ENCODE results near the gene S100P.
A peak's percentile ranks its signal among the peaks of the same experiment; 100 is the strongest.

S100P gene

DNA sequence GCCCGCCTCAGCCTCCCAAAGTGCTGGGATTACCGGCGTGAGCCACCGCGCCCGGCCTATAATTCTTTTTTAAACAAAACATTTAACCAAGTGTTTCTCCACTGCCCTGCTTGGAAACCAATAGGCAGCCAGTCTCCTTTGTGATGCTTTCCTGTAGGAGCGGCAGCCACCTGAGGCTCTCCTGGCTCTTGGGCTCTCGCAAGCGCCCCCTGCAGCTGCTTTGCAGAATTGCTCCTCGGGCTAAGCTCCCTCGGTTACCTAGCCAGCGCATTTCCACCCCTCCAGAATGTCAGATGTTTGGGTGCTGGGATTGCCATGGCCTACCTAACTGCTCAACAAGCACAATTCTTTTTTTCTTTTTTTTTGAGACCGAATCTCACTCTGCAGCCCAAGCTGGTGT, 7.7 kb downstream of the S100P start:
- H3K9me3 Mint-ChIP-seq: no peaks in the 10 kb centered on the region
- H3K27ac Mint-ChIP-seq: no peak overlapping the region
- peaks cover 59% of the 10 kb centered on the region for H3K4me1 Mint-ChIP-seq (ENCODE audit: low read depth)
- no peak overlapping the region for H3K4me3 Mint-ChIP-seq
- peaks cover 39% of the 10 kb centered on the region for H3K36me3 Mint-ChIP-seq (ENCODE audit: low read depth)
- no peaks in the 10 kb centered on the region for H3K27me3 Mint-ChIP-seq

GRCh38 chr4:6702761-6703160, 9.1 kb downstream of the S100P start:
- Mint-ChIP-seq H3K27me3 (no peaks in the 10 kb centered on the region), H3K36me3 (ENCODE audit: low read depth) (peaks cover 50% of the 10 kb centered on the region), H3K4me3 (no peak overlapping the region), H3K4me1 (ENCODE audit: low read depth) (peaks cover 61% of the 10 kb centered on the region), H3K27ac (no peak overlapping the region), H3K9me3 (no peaks in the 10 kb centered on the region)

DNA sequence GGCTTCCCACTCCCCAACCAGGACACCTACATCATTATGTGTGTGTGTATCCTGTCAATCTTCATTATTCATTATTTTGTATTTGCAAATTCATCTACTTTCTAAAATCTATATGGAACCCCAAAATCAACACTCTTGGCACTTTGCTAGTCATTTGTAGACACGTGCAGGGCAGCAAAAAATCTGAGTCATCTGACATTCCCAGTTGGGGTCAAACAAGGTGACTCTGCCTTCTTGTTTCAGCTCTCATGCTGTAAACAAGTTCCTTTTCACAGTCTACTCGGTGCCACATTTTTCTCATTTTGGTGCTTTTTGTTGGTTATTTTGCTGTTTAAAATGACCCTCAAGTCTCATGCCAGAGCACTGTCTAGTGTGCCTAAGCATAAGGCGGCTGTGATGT, 10.1 kb downstream of the S100P start:
- H3K4me3 Mint-ChIP-seq: no peak overlapping the region
- peak overlapping the region; percentile 73 for H3K27ac Mint-ChIP-seq
- peaks cover 65% of the 10 kb centered on the region for H3K4me1 Mint-ChIP-seq (ENCODE audit: low read depth)
- no peaks in the 10 kb centered on the region for H3K9me3 Mint-ChIP-seq
- H3K27me3 Mint-ChIP-seq: no peaks in the 10 kb centered on the region
- peaks cover 55% of the 10 kb centered on the region for H3K36me3 Mint-ChIP-seq (ENCODE audit: low read depth)

DNA sequence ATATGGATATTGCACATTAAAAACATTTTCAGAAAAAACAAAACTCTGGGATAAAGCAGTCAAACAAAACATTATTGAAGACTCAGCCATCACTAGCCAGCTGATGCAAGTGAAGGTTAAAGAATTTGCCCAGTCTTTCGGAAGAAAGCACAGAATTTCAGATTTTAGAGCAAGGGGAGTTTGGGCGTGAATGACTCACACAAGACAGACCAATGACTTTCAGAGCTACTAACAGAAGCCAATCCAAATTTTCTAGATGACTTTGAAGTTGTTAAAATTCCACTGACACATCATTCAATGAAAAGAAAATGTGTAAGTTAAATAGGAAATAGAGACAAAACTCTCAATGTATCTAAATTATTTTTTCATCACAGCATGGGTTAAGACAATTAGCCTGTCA, 12.0 kb downstream of the S100P start:
- Mint-ChIP-seq H3K4me1 (ENCODE audit: low read depth) (peaks cover 68% of the 10 kb centered on the region), H3K27ac (peak overlapping the region; percentile 52), H3K36me3 (ENCODE audit: low read depth) (peaks cover 60% of the 10 kb centered on the region), H3K27me3 (no peaks in the 10 kb centered on the region), H3K4me3 (peak overlapping the region; percentile 50), H3K9me3 (peaks cover 1% of the 10 kb centered on the region)

DNA sequence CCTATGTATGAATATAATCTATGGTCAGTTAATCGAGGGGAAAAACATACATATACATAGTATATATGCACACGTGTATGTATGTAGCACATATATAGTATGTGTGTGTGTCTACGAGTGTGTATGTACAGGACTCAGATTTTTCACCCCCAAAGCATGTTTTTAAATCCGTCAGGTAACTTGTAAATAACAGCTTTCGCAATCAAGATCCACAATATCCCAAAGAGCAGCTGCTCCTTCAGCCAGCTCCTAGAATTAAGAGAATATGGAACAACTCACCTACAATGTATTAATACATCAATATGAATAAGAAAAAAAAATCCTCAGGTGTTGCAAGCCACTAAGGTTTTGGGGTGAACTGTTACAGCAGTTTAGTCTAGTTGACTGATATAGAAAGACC, 12.5 kb downstream of the S100P start:
- Mint-ChIP-seq H3K4me3 (peak overlapping the region; percentile 50), H3K9me3 (peaks cover 5% of the 10 kb centered on the region), H3K27ac (peak overlapping the region; percentile 52), H3K36me3 (ENCODE audit: low read depth) (peaks cover 59% of the 10 kb centered on the region), H3K27me3 (no peaks in the 10 kb centered on the region), H3K4me1 (ENCODE audit: low read depth) (peaks cover 73% of the 10 kb centered on the region)

DNA sequence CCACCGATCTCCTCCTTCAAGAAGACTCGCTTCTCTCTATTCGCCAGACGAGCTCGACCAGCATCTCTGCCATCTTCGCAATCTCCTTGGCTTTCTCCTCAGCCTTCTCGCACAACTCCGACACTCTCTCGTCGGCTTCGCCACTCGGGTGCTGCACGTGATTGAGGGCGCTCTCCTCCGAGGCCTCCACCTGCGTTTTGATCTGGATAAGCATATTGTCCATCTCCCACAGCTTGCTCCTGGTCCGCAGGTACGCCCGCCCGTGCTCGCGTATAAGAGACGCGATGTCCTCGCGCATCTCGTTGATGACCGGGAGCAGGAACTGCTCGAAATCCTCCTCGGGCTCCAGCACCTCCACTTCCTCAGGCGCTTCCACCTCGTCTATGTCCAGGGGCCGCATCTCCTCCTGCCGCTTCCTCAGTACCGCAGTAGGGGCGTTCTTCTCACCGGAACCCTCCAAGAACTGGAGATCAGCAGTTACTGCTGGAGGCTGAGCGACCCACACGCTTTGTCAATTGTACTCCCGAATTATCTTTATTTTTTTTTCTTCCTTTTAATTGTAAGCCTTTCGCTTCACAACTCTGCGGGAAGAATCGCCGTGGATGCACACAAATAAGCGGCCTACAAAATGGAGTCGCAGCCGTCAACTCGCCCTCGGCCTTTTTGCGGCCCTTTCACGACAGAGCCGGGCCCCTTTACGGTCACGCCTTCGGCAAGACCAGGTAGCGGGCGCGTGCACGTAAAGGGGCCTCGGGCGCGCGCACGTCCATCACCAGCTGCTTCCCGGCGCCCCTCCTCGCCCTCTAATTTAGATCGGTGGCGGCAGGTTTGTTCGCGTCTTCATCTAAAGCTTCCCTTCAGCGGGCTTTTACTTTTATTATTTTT, 15.8 kb downstream of the S100P start, which contains the start of gene MRFAP1L1:
MRFAP1L1 (minus strand) TSS at position 636 of the 885 bp plus-strand sequence; CDS start at position 400, 236 bp downstream.
- peaks cover 5% of the 10 kb centered on the region for H3K9me3 Mint-ChIP-seq
- H3K27me3 Mint-ChIP-seq: no peaks in the 10 kb centered on the region
- peaks cover 61% of the 10 kb centered on the region for H3K4me1 Mint-ChIP-seq (ENCODE audit: low read depth)
- peak within 1 kb of the TSS; percentile 97 for H3K27ac Mint-ChIP-seq
- H3K4me3 Mint-ChIP-seq: peak within 1 kb of the TSS; percentile 97
- H3K36me3 Mint-ChIP-seq (ENCODE audit: low read depth): peaks cover 47% of the 10 kb centered on the region

GRCh38 chr4:6710282-6710681, 16.6 kb downstream of the S100P start:
- H3K4me1 Mint-ChIP-seq (ENCODE audit: low read depth): peaks cover 54% of the 10 kb centered on the region
- peak overlapping the region; percentile 97 for H3K27ac Mint-ChIP-seq
- H3K4me3 Mint-ChIP-seq: peak overlapping the region; percentile 97
- peaks cover 5% of the 10 kb centered on the region for H3K9me3 Mint-ChIP-seq
- H3K36me3 Mint-ChIP-seq (ENCODE audit: low read depth): peaks cover 39% of the 10 kb centered on the region
- H3K27me3 Mint-ChIP-seq: no peaks in the 10 kb centered on the region

- Mint-ChIP-seq H3K9me3 (peaks cover 5% of the 10 kb centered on the region), H3K27me3 (no peaks in the 10 kb centered on the region), H3K36me3 (ENCODE audit: low read depth) (peaks cover 33% of the 10 kb centered on the region), H3K4me3 (no peak overlapping the region), H3K4me1 (ENCODE audit: low read depth) (peaks cover 54% of the 10 kb centered on the region), H3K27ac (no peak overlapping the region)
Measured at GRCh38 chr4:6710996-6711395, 17.3 kb downstream of the S100P start.

DNA sequence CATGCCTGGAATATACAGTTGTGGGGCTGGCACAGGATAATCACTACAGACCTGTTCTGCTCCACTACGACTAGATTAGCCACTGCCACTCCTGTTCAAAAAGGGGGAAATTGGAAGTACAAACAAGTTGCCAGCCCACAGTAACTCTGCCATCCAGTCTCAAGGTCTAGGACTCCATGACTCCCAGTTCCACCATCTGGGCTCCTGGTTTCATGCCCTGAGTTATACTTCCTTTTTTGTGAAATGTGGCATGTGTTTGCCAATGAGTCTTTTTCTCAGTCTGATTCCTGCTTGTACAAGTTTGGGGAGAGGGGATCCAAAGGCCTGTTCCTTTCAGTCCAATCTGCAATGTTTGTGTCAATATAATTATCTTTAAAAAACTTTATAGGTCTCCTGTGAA, 21.3 kb downstream of the S100P start:
- Mint-ChIP-seq H3K4me1 (ENCODE audit: low read depth) (peaks cover 41% of the 10 kb centered on the region), H3K27me3 (no peaks in the 10 kb centered on the region), H3K4me3 (no peak overlapping the region), H3K27ac (peak overlapping the region; percentile 57), H3K9me3 (peaks cover 5% of the 10 kb centered on the region), H3K36me3 (ENCODE audit: low read depth) (peaks cover 4% of the 10 kb centered on the region)

DNA sequence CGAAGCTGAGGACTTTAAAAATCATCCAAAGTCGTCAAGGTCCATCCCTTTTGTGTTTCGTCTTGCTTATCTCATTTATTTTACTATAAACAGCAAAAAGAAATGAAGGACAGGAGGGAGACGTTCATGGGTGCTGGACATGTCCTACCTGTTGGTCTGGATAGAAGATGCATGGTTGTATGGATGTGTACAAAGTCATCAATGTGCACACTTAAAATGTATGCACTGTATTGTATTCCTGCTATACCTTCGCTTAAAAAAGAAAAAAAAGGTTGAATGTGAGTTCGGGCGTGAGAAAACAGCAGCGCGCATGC, 22.0 kb downstream of the S100P start:
- Mint-ChIP-seq H3K36me3 (ENCODE audit: low read depth) (peaks cover 4% of the 10 kb centered on the region), H3K27me3 (no peaks in the 10 kb centered on the region), H3K27ac (peak overlapping the region; percentile 97), H3K4me1 (ENCODE audit: low read depth) (peaks cover 40% of the 10 kb centered on the region), H3K9me3 (peaks cover 4% of the 10 kb centered on the region), H3K4me3 (peak overlapping the region; percentile 91)

DNA sequence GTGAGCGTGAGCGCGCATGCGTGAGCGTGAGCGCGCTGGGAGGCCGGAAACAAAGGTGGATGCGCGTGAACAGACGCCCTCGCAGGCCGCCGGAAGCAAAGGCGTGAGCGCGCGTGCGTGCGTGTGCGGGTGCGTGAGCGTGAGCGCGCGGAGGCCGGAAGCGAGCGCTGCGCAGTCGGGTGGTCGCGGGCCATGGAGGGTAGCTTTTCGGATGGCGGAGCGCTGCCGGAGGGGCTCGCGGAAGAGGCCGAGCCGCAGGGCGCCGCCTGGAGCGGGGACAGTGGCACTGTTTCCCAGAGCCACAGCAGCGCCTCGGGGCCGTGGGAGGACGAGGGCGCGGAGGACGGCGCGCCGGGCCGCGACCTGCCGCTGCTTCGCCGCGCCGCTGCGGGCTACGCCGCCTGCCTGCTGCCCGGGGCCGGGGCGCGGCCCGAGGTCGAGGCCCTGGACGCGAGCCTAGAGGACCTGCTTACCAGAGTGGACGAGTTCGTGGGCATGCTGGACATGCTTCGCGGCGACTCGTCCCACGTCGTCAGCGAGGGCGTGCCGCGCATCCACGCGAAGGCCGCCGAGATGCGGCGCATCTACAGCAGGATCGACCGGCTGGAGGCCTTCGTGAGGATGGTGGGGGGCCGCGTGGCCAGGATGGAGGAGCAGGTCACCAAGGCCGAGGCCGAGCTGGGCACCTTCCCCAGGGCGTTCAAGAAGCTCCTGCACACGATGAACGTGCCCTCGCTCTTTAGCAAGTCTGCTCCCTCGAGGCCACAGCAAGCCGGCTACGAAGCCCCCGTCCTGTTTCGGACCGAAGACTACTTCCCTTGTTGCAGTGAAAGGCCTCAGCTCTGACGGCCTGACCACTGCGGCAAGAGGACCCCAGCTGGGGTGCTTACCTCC, 22.6 kb downstream of the S100P start, which contains the start of gene BLOC1S4:
BLOC1S4 (plus strand) TSS at position 157 of the 894 bp plus-strand sequence; CDS start at position 193, 36 bp downstream.
- peak within 1 kb of the TSS; percentile 91 for H3K4me3 Mint-ChIP-seq
- H3K9me3 Mint-ChIP-seq: no peaks in the 10 kb centered on the region
- peaks cover 37% of the 10 kb centered on the region for H3K4me1 Mint-ChIP-seq (ENCODE audit: low read depth)
- peak within 1 kb of the TSS; percentile 97 for H3K27ac Mint-ChIP-seq
- no peaks in the 10 kb centered on the region for H3K27me3 Mint-ChIP-seq
- H3K36me3 Mint-ChIP-seq (ENCODE audit: low read depth): peaks cover 4% of the 10 kb centered on the region

GRCh38 chr4:6716958-6717655, 23.4 kb downstream of the S100P start:
- Mint-ChIP-seq H3K4me3 (peak overlapping the region; percentile 91), H3K4me1 (ENCODE audit: low read depth) (peaks cover 36% of the 10 kb centered on the region), H3K36me3 (ENCODE audit: low read depth) (peaks cover 4% of the 10 kb centered on the region), H3K27ac (peak overlapping the region; percentile 89), H3K27me3 (no peaks in the 10 kb centered on the region), H3K9me3 (no peaks in the 10 kb centered on the region)

- no peaks in the 10 kb centered on the region for H3K27me3 Mint-ChIP-seq
- H3K27ac Mint-ChIP-seq: no peak overlapping the region
- peaks cover 4% of the 10 kb centered on the region for H3K36me3 Mint-ChIP-seq (ENCODE audit: low read depth)
- no peaks in the 10 kb centered on the region for H3K9me3 Mint-ChIP-seq
- H3K4me1 Mint-ChIP-seq (ENCODE audit: low read depth): peaks cover 36% of the 10 kb centered on the region
- peak overlapping the region; percentile 16 for H3K4me3 Mint-ChIP-seq
Measured at GRCh38 chr4:6718932-6719610, 25.4 kb downstream of the S100P start.

DNA sequence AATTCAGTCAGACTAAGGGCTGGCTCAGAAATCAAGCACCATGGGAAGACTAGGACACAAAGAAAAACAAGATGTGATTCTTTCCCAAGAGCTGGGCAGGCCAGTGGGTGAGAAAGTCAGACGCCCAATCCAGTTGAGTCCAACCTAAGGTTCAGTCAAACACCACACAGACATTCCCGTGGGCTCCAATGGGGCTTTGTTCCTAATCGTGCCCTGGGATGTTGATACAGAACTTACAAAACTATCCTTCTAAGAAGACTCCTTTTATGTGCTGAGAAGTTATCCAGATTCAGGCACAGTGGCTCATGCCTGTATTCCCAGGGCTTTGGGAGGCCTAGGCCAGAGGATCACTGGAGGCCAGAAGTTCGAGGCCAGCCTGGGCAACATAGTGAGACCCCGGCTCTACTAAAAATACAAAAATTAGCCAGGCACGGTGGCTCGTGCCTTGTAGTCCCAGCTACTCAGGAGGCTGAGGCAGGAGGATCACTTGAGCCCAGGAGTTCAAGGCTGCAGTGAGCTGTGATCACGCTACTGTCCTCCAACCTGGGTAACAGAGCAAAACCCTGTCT, 26.0 kb downstream of the S100P start:
- no peaks in the 10 kb centered on the region for H3K27me3 Mint-ChIP-seq
- no peak overlapping the region for H3K4me3 Mint-ChIP-seq
- H3K9me3 Mint-ChIP-seq: no peaks in the 10 kb centered on the region
- no peak overlapping the region for H3K27ac Mint-ChIP-seq
- peaks cover 4% of the 10 kb centered on the region for H3K36me3 Mint-ChIP-seq (ENCODE audit: low read depth)
- peaks cover 36% of the 10 kb centered on the region for H3K4me1 Mint-ChIP-seq (ENCODE audit: low read depth)

Data from stimulated activated naive CD8-positive, alpha-beta T cell treated with anti-CD3 and anti-CD28 coated beads, Interleukin-15, Interleukin-2, amounts not matched to agents 100 ng/mL and 50 ng/mL, for 24 hours (primary cell).